H9 (cell line): ENCODE measurements around the gene CEP68. TPM values are rescaled to one million over a fixed set of nuclear protein-coding genes. Genes with fewer than 3 reads are reported as not detected.

Experiments
- DNase-seq: peaks from one replicate; pipeline ENCODE4 v3.0.0-alpha.2; 2017
- H2AFZ ChIP-seq: one replicate; pipeline ENCODE4 v1.6.1; 2013; ENCODE audit warnings: mild to moderate bottlenecking, low read length, control low read depth, moderate library complexity
- H2AK5ac ChIP-seq: 2 replicates; pipeline ENCODE4 v1.6.1; 2013; ENCODE audit warnings: low read length, control low read depth, mixed read lengths; ENCODE audit not compliant: insufficient read length
- H2BK120ac ChIP-seq: one replicate; pipeline ENCODE4 v1.6.1; 2013; ENCODE audit warnings: low read depth, mild to moderate bottlenecking, low read length, control low read depth, inconsistent platforms; ENCODE audit not compliant: poor library complexity, severe bottlenecking
- H2BK12ac ChIP-seq: 2 replicates; pipeline ENCODE4 v1.6.1; 2013; ENCODE audit warnings: low read length, control low read depth, mixed read lengths, low read depth; ENCODE audit not compliant: insufficient read length
- H2BK15ac ChIP-seq: 2 replicates; pipeline ENCODE4 v1.6.1; 2013; ENCODE audit warnings: low read depth, low read length, control low read depth
- H2BK20ac ChIP-seq: one replicate; pipeline ENCODE4 v1.6.1; 2013; ENCODE audit warnings: low read depth, mild to moderate bottlenecking, low read length, control low read depth, inconsistent platforms; ENCODE audit not compliant: poor library complexity, severe bottlenecking
- H2BK5ac ChIP-seq: 2 replicates; pipeline ENCODE4 v1.6.1; 2013; ENCODE audit warnings: low read length, control low read depth, mixed read lengths; ENCODE audit not compliant: insufficient read length
- H3K14ac ChIP-seq: 2 replicates; pipeline ENCODE4 v1.6.1; 2013; ENCODE audit warnings: low read length, control low read depth; ENCODE audit not compliant: insufficient read depth
- H3K18ac ChIP-seq: 2 replicates; pipeline ENCODE4 v1.6.1; 2013; ENCODE audit warnings: low read depth, mild to moderate bottlenecking, mixed read lengths, low read length, control low read depth; ENCODE audit not compliant: insufficient read length
- H3K23ac ChIP-seq: 2 replicates; pipeline ENCODE4 v1.6.1; 2013; ENCODE audit warnings: low read length, control low read depth, mixed read lengths, low read depth; ENCODE audit not compliant: insufficient read length
- H3K23me2 ChIP-seq: 2 replicates; pipeline ENCODE4 v1.6.1; 2013; ENCODE audit warnings: low read depth, mild to moderate bottlenecking, mixed read lengths, low read length, control low read depth; ENCODE audit not compliant: insufficient read length, poor library complexity, severe bottlenecking
- H3K27ac ChIP-seq: 2 replicates; pipeline ENCODE4 v1.5.1; 2013; ENCODE audit warnings: low read length, control low read depth, mixed read lengths, low read depth; ENCODE audit not compliant: insufficient read length
- H3K27me3 ChIP-seq: 2 replicates; pipeline ENCODE4 v1.6.1; 2013; ENCODE audit warnings: low read length, control low read depth, inconsistent platforms; ENCODE audit not compliant: insufficient read depth
- H3K4ac ChIP-seq: 2 replicates; pipeline ENCODE4 v1.6.1; 2013; ENCODE audit warnings: low read depth, mild to moderate bottlenecking, control low read depth, inconsistent platforms, low read length, moderate library complexity
- H3K4me1 ChIP-seq: 2 replicates; pipeline ENCODE4 v1.6.1; 2013; ENCODE audit warnings: low read length, control low read depth, inconsistent platforms; ENCODE audit not compliant: insufficient read depth
- H3K4me2 ChIP-seq: 2 replicates; pipeline ENCODE4 v1.6.1; 2013; ENCODE audit warnings: low read length, control low read depth, mixed read lengths; ENCODE audit not compliant: insufficient read length, insufficient read depth
- H3K56ac ChIP-seq: 2 replicates; pipeline ENCODE4 v1.6.1; 2013; ENCODE audit warnings: low read depth, mild to moderate bottlenecking, mixed read lengths, low read length, control low read depth; ENCODE audit not compliant: insufficient read length
- H3K79me1 ChIP-seq: 2 replicates; pipeline ENCODE4 v1.6.1; 2013; ENCODE audit warnings: low read depth, mild to moderate bottlenecking, moderate library complexity, low read length, control low read depth, inconsistent platforms; ENCODE audit not compliant: insufficient read depth, poor library complexity, severe bottlenecking
- H3K79me2 ChIP-seq: 2 replicates; pipeline ENCODE4 v1.6.1; 2013; ENCODE audit warnings: low read length, control low read depth, inconsistent platforms; ENCODE audit not compliant: insufficient read depth
- H3K9ac ChIP-seq: 2 replicates; pipeline ENCODE4 v1.6.1; 2013; ENCODE audit warnings: low read length, control low read depth, mixed read lengths; ENCODE audit not compliant: insufficient read length; ENCODE audit errors: extremely low read depth
- H3K9me3 ChIP-seq: one replicate; pipeline ENCODE4 v1.6.1; 2013; ENCODE audit warnings: low read depth, low read length, inconsistent platforms; ENCODE audit not compliant: control insufficient read depth
- H3T11ph ChIP-seq: one replicate; pipeline ENCODE4 v1.6.1; 2013; ENCODE audit warnings: mild to moderate bottlenecking, low read length, control low read depth, inconsistent platforms
- H4K20me1 ChIP-seq: one replicate; pipeline ENCODE4 v1.6.1; 2013; ENCODE audit not compliant: control insufficient read depth, insufficient read length, insufficient read depth
- H4K5ac ChIP-seq: 2 replicates; pipeline ENCODE4 v1.6.1; 2013; ENCODE audit warnings: low read depth, mild to moderate bottlenecking, mixed read lengths, low read length, control low read depth; ENCODE audit not compliant: insufficient read length
- H4K8ac ChIP-seq: replicated peaks from 2 replicates; pipeline ENCODE4 v1.6.1; 2013; ENCODE audit warnings: low read length, control low read depth, mixed read lengths, low read depth; ENCODE audit not compliant: insufficient read length
- H4K91ac ChIP-seq: 2 replicates; pipeline ENCODE4 v1.6.1; 2013; ENCODE audit warnings: low read depth, mild to moderate bottlenecking, moderate library complexity, mixed read lengths, low read length, control low read depth; ENCODE audit not compliant: insufficient read length
- H3K27ac Mint-ChIP-seq, 3 experiments: 2 replicates in 2 of 3; 3 replicates in 1 of 3; pipeline ENCODE4 v1.8.0; 2020 to 2021; ENCODE audit warnings: mixed read lengths in 3 of 3, mild to moderate bottlenecking in 1 of 3, moderate library complexity in 1 of 3
- H3K27me3 Mint-ChIP-seq: 2 replicates; pipeline ENCODE4 v1.8.0; 2021; ENCODE audit warnings: low read depth, mild to moderate bottlenecking, moderate library complexity, mixed read lengths
- H3K36me3 Mint-ChIP-seq, 3 experiments: 2 replicates in 2 of 3; 3 replicates in 1 of 3; pipeline ENCODE4 v1.8.0; 2020 to 2021; ENCODE audit warnings: low read depth in 3 of 3, mixed read lengths in 3 of 3; ENCODE audit not compliant: insufficient read depth in 1 of 3
- H3K4me1 Mint-ChIP-seq, 2 experiments: 2 replicates each; pipeline ENCODE4 v1.8.0; 2020; ENCODE audit warnings: mixed read lengths in 2 of 2
- H3K4me3 Mint-ChIP-seq, 2 experiments: 2 replicates in 1 of 2; 3 replicates in 1 of 2; pipeline ENCODE4 v1.8.0; 2020 to 2021; ENCODE audit warnings: mild to moderate bottlenecking in 2 of 2, mixed read lengths in 2 of 2, moderate library complexity in 1 of 2
- H3K9me3 Mint-ChIP-seq, 2 experiments: 2 replicates in 1 of 2; 3 replicates in 1 of 2; pipeline ENCODE4 v1.8.0; 2020; ENCODE audit warnings: mild to moderate bottlenecking in 2 of 2, mixed read lengths in 2 of 2, moderate library complexity in 1 of 2
- total RNA-seq: library from RNA; stranded (reverse); gene quantifications from 2 replicates; pipeline ENCODE4 v1.2.1, GENCODE V29; 2021
- TF ChIP-seq, protein P1 (sequence below): fragments of 200-600 bp; sonication (generic); conservative IDR thresholded peaks from 3 replicates; pipeline ENCODE4 v1.8.0; 2021; ENCODE audit warnings: antibody characterized with exemption, mild to moderate bottlenecking

CEP68 gene
- total RNA-seq, 1 experiment from 2014 or later = 20.2 TPM

GRCh38 chr2:65093211-65093610 lies 37.0 kb downstream of the CEP68 start:
- TF ChIP-seq, protein P1, sequence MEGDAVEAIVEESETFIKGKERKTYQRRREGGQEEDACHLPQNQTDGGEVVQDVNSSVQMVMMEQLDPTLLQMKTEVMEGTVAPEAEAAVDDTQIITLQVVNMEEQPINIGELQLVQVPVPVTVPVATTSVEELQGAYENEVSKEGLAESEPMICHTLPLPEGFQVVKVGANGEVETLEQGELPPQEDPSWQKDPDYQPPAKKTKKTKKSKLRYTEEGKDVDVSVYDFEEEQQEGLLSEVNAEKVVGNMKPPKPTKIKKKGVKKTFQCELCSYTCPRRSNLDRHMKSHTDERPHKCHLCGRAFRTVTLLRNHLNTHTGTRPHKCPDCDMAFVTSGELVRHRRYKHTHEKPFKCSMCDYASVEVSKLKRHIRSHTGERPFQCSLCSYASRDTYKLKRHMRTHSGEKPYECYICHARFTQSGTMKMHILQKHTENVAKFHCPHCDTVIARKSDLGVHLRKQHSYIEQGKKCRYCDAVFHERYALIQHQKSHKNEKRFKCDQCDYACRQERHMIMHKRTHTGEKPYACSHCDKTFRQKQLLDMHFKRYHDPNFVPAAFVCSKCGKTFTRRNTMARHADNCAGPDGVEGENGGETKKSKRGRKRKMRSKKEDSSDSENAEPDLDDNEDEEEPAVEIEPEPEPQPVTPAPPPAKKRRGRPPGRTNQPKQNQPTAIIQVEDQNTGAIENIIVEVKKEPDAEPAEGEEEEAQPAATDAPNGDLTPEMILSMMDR = no peak
- no peaks in the 10 kb centered on the region for H3K9me3 Mint-ChIP-seq
- Histone ChIP-seq H2BK120ac (no peak overlapping the region), H2BK20ac (no peak overlapping the region), H3K4me1 (no peaks in the 10 kb centered on the region), H4K91ac (no peak overlapping the region), H4K20me1 (no peaks in the 10 kb centered on the region), H2AK5ac (no peak overlapping the region), H2AFZ (no peak overlapping the region), H3K9me3 (no peaks in the 10 kb centered on the region), H4K8ac (no peak overlapping the region), H3K27me3 (no peaks in the 10 kb centered on the region), H3K23me2 (no peaks in the 10 kb centered on the region), H3K56ac (no peak overlapping the region), H3K4me2 (no peak overlapping the region), H3K14ac (no peak overlapping the region), H3K9ac (no peak overlapping the region), H3T11ph (no peak overlapping the region), H3K27ac (no peak overlapping the region), H4K5ac (no peak overlapping the region), H3K4ac (no peak overlapping the region), H3K79me2 (peaks cover 2% of the 10 kb centered on the region; the same call in 1 of the 2 replicates), H2BK15ac (no peak overlapping the region), H3K18ac (no peak overlapping the region), H3K23ac (no peak overlapping the region), H2BK12ac (no peak overlapping the region), H3K79me1 (no peaks in the 10 kb centered on the region), H2BK5ac (no peak overlapping the region)
- DNase-seq = no peak
- H3K4me3 Mint-ChIP-seq = no peak overlapping the region
- peak overlapping the region in 1 of 3 experiments; percentile 1; a peak in 1 of 7 replicates for H3K27ac Mint-ChIP-seq
- no peaks in the 10 kb centered on the region for H3K4me1 Mint-ChIP-seq
- H3K36me3 Mint-ChIP-seq = peaks cover 8 to 62% (median 56%) of the 10 kb centered on the region in 3 experiments; a peak in 6 of 7 replicates
- no peaks in the 10 kb centered on the region for H3K27me3 Mint-ChIP-seq
